Stimulated activated CD8-positive, alpha-beta memory T cell treated with anti-CD3 and anti-CD28 coated beads, Interleukin-7, amount 100 ng/mL, for 24 hours (primary cell): ENCODE data around the gene EML1.

Experiments used
- DNase-seq: peaks from one replicate; pipeline ENCODE4 v3.0.0-alpha.2; 2020; ENCODE audit warnings: low read depth

EML1 gene

DNA sequence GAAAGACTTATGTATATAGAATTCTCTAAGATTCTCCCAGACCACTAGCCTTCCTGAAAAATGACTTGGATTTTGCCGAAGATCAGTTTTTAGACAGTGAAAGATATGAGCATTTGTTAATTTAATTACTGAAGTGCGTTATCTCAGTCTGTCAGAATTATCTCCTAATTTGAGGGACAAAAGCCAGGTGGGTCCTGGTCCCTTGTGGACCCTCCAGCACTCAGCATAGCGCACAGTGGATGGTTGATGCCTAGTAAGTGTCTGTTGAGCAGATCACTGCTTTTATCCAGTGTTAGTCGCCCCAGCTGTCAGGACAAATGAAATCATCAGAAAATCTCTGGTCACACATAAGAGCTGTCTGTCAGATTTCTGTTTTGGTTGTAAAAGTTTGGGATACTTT, 80.4 kb downstream of the EML1 start:
- DNase-seq, result no peak

GRCh38 chr14:99874306-99874705, 81.1 kb downstream of the EML1 start:
- no peak for DNase-seq

DNA sequence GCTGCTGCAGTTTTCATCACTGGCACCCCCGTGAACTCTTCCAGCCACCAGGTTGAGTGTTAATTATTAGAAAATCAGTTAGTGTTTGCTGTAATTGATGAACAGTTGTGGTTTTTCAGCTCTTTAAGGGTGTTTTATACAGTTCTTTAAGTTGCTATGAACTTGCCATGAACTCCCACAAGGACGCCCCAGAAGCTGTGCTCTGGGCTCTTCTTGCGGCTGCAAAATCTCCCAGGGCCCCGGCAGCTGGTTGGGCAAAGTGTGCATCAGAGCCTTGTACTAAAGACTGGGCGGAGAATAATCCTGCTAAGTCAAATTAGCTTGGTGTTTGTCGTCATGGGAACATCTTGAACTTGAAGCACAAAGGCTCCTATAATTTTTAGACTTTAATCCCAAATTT, 82.2 kb downstream of the EML1 start:
- DNase-seq, result no peak

- DNase-seq, result no peak
Measured at GRCh38 chr14:99875836-99876235, 82.6 kb downstream of the EML1 start.

- DNase-seq, result no peak
Measured at GRCh38 chr14:99876406-99876805, 83.2 kb downstream of the EML1 start.

DNA sequence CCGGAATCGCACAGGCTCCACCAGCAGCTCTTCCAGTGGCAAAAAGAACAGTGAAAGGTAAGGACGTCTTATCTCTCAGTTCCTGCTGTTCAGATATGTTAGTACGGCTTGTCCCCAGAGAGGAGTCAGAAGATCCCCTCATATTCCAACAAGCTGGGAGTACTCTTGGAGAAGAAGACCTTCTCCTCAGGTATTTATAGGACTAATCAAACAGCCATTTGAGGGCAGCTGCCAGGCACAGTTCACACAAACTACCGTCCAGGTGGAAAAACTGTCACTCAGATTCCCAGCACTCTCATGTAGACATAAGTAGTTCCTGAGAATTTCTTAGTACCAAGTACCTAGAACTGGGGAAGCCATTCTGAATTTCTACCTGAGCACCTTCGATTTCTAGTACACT, 85.3 kb downstream of the EML1 start:
- DNase-seq, result no peak

GRCh38 chr14:99879401-99880295, 86.4 kb downstream of the EML1 start:
- no peak for DNase-seq

GRCh38 chr14:99880651-99881420, 87.6 kb downstream of the EML1 start:
- DNase-seq, result no peak

GRCh38 chr14:99883866-99884650, 90.8 kb downstream of the EML1 start:
- DNase-seq, result no peak

DNA sequence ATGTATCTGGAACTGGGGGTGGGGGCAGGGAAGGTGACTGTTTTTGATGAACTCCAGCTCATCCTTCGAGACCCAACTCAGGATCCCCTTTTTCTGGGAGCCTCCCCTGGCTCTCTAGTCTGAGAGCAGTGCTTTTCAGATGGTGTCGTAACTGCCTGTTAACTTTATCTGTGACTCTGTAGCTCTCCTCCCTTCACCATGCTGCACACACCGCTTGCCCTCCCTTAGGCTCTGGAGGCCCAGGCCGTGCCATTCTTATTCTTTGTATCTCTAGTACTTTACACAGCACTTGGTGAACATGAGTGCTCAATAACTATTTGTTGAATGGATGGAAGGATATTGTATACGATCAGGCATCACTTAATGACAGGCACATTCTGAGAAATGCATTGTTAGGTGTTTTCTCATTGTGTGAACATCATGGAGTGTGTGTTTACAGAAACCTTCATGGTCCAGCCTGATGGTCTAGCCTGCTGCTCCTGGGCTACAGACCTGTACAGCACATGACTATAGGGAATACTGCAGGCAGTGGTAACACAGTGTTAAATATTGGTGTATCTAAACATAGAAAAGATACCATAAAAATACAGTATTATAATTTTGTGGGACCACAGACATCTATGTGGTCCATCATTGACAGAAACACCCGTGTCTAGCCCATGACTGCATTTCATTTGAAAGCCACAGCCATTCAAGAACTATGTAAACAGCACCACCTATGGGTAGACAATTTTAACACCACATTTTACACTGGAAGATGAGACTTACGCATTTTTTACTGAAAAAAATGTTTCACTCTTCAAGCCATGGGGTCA, 91.8 kb downstream of the EML1 start:
- DNase-seq, result no peak

DNA sequence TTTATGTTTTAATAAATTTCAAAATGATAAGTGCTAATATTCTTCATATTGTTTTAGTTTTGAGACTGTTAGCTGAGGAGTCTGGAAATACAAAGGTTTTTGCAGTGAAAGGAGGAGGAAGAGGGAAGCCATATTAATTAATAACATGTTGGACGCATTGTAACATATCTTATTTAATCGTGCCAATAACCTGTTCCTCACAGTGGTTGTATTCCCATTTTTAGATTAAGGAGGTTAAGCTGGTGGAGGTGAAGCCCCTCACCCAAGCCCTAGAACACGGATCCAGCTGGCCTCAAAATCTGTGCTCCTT, 92.4 kb downstream of the EML1 start:
- no peak for DNase-seq

DNA sequence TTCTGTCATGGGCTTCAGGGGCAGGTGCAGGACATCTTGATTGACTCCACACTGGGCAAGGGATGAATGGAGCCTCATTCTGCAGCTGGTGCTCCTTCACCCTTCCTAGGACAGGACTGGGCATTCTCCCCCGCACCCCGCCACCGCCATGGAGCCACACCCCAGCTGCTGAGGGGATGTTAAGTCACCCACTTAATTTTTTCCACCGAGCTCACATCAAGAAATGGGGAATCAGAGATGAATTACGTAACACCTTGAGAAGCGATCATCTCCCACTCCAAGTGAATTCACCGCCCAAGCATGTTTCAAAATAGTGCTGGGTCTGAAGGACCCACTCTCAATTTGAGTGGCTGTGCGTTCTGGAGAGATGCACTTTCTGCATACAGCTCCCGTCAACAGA, 94.2 kb downstream of the EML1 start:
- DNase-seq, result no peak

DNA sequence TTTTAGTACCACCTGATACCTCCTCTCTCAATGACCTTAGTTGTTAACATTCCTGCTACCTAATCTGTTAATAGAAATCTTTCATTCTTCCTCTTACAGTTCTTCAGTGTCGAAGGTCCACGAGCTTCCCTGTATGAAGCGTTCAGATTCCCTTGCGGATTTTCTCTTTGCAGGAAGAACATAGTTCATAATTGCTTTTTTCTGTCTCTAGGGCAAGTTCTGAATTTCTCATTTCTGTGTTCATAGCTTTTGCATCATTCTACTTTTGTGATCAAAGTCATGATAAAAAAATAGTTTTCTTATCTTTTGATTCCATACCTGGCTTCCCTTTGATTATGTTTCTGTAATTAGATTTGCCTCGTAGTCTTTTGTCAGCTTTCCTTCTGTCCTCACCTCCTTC, 94.9 kb downstream of the EML1 start:
- DNase-seq, result no peak

GRCh38 chr14:99889268-99889667, 96.1 kb downstream of the EML1 start:
- no peak for DNase-seq

- no peak for DNase-seq
Measured at GRCh38 chr14:99891266-99891665, 98.1 kb downstream of the EML1 start.

DNA sequence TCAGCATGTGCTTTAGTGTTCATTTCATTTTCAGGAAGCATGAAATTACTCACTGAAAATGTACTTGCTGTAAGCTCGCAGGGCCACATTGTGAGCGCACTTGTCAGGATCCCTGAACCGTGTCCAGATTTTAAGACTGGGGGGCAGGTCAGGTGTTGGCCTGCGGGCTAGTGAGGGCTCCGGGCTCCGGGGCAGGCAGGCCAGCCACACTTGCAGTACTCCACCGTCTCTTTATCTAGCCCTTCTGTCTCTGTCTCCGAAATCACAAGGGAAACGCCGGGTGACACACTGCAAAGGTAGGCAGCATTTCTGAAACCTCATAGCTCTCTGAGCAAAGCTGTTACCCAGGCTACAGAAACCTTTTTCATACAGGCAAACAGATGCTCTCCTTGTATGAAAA, 98.7 kb downstream of the EML1 start:
- DNase-seq, result no peak

DNA sequence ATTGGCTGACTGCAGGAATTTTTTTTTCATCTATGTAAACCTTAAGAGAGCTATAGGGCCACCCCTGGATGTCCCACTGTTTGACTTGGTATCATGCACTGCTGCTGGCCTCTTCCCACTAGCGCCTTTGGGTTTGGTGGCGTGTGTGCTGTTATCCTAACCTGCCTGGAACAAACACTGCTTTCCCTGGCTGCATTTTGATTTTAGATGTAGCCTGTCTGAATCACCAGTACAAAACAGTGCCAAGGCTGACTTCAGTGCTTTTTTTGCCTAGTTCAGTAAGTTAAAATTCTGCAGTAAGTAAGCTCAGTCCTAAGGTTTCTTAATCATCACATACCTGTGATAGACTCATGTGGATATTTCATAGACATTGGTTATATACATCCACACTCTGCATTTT, 99.2 kb downstream of the EML1 start:
- no peak for DNase-seq

DNA sequence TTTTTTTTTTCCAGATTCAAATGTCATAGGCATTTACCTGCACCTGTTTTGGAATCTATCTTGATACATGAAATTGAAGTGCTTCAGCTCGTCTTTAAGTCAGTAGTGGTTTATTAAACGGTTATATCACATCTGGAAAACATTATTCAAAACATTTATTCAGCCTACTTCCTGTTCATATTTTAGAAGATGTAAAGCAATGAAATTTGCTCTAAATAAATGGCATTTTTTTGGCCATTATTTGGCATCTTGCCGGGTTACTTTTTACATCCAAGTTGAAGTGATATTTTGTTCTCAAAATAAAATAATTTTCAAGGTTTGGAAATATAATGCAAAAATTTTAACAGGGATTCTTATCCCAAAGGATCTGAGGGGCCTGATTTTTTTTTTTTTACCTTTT, 103.1 kb downstream of the EML1 start:
- DNase-seq, result no peak

- DNase-seq, result no peak
Measured at GRCh38 chr14:99899578-99900178, 106.5 kb downstream of the EML1 start.

GRCh38 chr14:99902925-99903324, 109.7 kb downstream of the EML1 start:
- no peak for DNase-seq

DNA sequence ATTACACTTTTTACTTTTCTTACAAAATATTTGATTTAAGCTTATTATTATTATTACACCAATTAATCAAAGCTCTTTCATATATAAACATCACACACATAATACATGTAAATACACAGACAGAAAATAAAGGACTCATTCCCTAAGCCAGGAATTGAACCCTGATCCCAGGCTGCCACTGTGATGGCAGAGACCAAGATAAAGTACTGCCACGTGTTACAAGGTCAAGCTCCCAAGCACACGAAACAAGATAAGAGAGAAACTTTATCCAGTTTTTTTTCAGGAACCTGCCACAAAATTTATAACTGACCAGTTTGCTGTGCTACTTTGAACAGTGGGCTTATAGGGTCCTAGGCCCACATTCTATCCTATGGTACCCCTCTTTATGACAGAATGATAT, 111.3 kb downstream of the EML1 start:
- no peak for DNase-seq

GRCh38 chr14:99905121-99905520, 111.9 kb downstream of the EML1 start:
- DNase-seq, result no peak
